ENCODE results near the gene DPCD.

Gene DPCD

DNA sequence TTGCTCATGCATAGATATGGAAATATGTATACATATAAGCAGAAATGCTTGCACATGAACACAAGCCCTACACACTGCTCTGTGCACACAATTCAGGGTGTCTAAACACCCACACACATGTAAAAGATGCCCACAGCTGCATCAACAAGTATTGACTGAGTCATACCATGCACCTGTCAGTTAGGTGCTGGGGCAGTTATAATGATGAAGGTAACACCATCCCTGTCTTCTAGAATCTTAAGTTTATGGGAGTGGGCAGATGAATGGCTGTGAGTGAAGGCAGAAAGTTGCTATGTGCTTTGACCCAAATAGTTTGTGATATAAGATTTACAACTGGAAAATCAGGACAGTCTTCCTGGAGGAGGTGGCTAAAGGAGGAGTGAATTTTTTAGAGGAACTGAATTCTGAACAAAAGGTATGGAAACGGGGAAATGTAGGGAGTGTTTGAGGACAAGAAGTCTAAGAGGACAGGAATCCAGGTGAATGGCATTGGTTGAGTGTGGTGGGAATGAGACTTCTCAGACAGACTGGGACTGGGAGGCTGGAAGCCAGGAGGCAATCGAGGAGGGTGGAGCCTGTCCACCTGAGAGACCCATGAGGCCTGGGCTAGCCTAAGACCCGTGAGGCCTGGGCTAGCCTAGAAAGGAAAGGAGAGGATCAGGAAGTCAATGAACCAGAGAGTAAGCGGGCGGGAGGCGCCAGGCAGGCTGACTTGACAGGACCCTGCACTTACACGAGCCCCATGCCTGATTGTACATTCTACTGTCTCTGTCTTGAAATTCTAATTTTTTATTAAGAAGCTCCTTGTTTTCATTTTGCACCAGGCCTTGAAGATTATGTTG is 20.7 kb upstream of the DPCD start:
- DNase-seq (ENCODE audit: low read depth, low spot score), result no peak

DNA sequence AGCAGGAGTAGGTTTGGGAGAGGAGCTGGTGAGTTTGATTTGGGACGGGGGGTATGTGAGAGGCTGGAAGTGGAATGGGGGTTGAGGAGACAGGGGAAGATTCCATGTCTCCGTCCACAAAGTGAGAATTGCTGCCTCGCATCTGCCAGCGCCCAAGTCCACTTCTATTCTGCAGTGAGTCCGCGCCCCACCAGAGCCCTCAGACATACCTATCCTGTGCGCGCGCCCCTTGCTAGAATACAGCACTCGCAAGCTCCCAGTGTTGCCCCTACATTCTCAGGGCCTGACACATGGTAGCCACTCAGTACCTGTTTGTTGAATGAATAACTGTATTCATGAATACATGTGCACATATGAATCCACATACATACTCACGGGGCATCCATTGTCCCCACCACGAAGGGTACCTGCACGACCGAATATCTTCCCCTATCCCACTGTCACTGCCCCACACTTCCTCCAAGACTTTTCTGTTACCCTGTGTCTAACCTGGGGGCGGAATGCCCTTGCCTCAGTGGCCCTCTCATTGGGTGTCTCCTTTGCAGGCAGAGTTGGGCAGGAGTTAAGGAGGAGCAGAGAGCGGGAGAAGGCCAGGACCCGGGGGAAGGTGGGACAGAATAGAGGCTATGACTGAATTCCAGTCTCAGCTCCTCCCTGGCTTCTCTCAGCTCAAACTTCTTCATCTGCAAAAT is 19.9 kb upstream of the DPCD start:
- DNase-seq (ENCODE audit: low read depth, low spot score), result no peak

DNA sequence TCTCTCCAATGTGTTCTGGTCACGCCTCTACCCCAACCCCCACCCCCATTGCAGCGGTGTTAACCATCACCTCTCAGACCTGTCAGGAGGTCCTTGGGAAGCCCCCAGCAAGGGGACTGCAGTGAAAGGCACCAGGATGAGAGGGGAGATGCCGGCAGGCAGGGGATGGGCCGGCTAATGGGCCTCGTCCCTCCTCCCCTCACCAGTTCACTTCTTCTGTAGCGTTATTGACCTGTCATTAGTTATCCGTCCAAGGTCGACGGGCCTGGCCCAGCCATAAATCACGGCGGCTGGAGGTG is 18.8 kb upstream of the DPCD start:
- DNase-seq (ENCODE audit: low read depth, low spot score), result no peak

DNA sequence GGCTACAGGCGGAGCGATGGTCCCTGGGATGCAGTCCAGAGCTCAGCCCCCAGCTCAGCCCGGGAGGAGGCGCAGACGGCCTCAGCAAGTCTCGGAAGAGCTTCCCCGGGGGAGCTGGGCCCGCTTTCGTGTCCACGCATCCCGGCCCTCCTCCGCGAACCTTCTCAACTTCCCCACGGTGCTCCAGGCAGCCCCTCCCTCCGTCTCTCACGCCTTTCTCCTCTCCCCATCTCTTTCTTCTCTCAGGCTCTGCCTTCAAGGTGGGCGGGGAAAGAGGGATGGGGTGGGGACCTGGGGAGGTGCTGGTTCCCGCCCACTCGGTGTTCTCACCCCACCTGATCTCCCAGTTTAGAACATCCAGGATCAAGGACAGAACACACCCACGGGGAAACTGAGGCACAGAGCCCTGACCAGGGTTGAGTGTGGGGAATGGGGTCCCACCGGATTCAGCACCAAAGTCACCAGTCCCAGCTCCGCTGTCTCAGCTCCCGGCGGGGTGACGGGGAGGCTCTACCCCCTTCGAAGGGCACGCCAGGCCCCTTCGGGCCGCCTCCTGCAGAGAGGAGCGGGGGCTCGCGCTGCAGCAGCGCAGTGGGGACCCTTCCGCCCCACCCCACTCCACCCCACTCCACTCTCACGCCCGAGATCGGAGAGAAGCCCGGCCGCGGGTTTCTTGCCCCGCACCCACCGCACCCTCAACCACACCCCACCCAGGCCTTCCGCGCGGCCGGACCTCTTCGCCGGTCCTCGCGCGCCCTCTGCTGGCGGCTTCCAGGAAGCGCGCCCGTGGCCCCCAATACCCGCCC is 18.3 kb upstream of the DPCD start:
- no peak for DNase-seq (ENCODE audit: low read depth, low spot score)

DNA sequence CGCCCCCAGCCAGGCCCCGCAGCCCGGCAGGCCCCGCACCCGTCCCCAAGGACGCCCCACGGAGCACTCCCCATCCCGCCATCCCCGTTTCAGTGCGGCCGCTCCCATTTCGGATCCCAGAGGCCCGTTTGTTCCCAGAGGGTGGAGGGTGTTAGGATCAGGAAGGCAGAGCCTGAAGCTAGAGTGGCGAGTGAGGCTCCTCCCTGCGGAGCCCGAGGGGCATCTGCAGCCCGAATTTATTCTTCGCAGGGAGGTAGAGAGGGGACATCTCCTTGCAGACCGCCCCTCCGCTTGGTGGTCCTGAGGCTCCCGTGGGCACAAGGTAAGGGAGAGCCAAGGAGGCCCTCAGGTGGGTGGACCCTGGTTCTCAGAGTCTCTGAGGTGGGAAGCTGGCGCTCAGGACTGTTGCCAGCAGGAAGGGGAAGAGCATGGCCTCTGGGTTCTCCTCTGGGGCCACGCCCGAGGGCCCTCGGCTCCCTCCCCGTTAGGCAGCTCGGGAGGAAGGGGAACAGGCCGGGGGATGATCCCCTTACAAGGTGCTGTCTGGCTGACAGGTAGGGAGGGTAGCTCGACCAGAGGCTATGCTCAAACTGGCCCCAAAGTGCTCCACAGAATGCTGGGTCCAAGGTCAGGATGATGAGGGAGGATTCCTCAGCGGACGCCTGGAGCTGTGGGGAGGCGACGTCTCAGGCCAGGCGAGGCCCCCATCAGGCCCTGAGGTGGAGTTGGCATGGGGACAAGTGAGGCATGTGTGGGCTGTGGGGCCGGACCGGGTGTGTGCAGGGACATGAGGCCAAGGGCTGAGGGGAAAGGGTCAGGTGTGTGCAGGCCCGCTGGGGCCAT is 17.5 kb upstream of the DPCD start:
- no peak for DNase-seq (ENCODE audit: low read depth, low spot score)

DNA sequence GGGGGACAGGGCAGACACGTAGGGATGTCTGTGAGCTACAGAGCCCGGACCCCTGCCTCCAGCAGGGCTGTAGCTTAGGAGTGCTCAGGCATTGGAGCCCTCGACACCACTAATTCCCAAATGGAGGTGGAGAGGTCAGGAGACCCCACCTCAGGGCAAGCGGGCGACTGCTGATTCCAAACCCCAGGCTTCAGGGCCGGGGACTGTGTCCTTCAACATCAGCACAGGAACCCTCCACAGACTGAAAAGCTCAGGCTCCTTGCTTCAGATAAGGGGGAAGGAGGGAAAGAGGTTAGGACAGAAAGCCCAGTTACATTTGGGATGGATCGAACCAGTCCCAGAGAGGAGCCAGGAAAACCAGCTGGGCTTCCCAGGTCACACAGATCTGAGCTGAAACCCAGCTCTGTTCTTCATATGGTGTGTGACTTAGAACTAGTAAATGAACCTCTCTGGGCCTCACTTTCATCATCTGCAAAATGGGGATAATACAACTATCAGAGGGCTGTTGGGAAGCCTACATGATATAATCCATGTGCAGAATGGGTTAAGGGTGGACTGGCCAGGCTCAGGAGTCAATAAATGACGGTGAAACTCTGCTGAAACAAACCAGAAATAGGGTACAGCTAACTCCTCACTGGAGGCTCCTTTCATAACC is 16.7 kb upstream of the DPCD start:
- DNase-seq (ENCODE audit: low read depth, low spot score), result no peak

DNA sequence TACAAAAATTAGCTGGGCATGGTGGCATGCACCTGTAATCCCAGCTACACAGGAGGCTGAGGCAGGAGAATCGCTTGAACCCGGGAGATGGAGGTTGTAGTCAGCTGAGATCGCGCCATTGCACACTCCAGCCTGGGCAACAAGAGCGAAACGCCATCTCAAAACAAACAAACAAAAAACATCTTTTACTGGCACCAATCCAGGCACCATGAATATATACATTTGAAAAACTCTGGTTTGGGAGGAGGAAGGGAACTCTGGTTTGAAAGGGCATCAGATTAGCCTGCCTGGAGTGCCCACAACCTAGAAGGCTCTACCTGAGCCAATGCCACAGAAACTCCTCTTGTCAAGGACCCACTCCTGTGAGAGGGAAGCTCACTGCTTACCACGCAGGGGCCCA is 16.0 kb upstream of the DPCD start:
- DNase-seq (ENCODE audit: low read depth, low spot score), result no peak

DNA sequence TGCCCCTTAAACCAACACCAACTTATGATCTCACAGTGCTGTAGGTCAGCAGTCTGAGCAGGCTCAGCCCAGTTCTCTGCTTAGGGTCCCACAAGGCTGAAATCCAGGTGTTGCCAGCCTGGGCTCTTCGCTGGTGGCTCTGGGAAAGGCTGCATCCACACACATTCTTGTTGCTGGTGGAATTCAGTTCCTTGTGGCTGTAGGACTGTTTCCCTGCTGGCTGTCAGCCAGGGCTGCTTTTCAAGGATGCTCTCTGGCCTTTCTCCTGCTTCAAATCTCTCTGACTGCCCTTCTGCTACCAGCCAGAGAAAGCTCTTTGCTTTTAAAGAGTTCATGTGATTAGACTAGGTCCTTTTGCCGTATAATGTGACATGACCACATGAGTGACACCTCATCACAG is 15.3 kb upstream of the DPCD start:
- DNase-seq (ENCODE audit: low read depth, low spot score), result no peak

DNA sequence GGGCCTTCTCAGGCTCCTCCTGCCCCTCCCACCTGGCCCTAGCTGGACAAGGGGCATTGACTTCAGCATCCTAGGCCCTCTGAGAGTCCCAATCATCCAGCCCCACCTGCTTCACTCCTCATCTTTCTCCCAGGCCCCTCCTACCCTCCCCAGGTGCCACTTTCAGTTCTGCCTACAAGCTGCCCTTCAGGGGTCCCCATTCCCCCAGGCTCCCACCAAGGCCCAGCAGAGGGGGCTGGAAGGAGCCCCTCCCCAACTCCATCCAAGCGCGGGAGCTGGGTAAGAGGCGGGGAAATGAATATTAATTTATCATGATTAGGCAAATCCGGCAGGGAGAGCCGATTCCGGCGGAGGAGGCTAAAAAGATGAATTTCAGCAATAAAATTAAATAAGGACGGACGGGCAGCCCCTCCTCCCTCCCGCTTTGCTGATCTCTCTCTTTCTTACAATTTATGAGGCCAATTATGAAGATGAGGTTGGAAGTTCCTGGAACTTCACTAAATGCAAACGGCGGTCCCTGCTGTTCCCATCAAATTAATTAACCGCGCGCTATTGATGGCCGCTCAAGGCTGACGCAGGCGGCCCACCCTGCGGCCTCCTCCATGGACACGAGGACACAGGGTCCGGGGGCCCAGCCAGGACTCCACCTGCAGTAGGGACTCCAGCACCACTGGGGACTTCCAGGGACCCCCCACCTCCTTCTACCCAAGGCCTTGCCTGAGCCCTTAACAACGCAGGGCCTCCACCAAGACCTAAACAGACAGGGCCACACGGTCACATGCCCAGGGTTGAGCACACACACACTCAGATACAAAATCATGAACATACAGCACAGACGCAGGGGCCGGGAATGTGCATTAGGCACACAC is 14.0 kb upstream of the DPCD start:
- DNase-seq (ENCODE audit: low read depth, low spot score), result no peak

DNA sequence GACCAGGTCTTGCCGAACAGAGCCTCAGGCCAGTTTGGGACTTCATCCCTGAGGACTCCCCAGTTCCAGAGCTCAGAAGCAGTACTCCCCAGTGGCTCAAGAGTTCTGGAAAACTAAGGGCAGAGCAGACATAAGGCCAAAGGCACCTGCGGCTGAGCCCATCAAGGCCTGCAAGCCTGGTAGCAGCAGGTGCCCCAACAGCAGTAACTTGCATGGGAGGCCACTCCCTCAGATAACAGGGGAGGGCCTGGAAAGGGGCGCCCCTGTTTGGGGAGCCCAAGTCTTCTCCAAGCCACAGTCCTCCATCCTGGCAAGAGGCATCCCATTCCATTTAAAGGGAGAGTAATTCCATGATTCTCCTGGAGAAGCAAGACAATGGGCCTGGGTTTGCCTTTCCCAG is 13.0 kb upstream of the DPCD start:
- no peak for DNase-seq (ENCODE audit: low read depth, low spot score)

DNA sequence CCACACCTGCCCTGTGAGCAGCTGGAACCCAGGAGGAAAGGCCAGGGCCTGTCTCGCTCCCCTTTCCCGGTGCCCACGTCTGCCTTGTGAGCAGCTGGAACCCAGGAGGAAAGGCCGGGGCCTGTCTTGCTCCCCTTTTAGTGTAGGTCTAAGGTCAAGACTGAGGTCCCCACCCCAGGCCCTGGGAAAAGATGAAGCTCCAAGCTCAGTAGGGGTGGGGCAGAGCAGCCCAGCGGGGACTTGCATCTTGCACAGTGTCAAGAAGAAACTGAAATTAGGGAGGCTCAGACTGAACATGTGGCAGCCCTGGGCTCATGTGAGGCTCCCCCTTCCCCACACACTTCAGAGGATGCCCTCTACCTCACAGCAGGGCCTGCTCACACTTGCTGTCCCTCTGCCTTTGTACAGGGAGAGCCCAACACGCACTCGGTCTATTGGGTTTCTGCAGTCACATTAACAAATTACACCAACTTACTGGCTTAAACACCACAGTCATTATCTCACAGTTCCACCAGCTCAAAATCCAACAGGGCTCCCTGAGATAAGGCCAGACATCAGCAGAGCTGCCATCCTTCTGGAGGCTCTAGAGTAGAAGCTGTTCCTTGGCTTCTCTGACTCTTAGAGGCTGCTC is 12.4 kb upstream of the DPCD start:
- no peak for DNase-seq (ENCODE audit: low read depth, low spot score)

DNA sequence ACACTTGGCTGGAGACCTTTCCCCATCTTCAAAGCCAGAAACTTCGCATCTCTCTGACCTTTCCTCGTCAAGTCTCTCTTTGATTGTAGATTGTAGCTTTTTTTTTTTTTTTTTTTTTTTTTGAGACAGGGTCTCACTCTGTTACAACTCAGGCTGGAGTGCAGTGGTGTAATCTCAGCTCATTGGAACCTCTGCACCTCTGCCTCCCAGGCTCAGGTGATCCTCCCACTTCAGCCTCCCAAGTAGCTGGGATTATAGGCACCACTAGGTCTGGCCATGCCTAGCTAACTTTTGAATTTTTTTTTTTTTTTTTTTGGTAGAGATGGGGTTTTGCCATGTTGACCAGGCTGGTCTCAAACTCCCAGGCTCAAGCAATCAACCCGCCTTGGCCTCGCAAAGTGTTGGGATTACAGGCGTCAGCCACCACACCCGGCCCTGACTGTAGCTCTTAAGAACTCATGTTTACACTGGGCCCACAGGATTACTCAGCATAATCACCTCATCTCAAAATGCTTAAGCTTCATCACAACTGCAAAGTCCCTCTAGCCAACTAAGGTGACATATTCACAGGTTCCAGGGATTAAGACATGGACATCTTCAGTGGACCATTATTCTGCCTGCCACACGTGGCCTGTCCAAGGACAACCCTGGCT is 11.8 kb upstream of the DPCD start:
- DNase-seq (ENCODE audit: low read depth, low spot score), result no peak

DNA sequence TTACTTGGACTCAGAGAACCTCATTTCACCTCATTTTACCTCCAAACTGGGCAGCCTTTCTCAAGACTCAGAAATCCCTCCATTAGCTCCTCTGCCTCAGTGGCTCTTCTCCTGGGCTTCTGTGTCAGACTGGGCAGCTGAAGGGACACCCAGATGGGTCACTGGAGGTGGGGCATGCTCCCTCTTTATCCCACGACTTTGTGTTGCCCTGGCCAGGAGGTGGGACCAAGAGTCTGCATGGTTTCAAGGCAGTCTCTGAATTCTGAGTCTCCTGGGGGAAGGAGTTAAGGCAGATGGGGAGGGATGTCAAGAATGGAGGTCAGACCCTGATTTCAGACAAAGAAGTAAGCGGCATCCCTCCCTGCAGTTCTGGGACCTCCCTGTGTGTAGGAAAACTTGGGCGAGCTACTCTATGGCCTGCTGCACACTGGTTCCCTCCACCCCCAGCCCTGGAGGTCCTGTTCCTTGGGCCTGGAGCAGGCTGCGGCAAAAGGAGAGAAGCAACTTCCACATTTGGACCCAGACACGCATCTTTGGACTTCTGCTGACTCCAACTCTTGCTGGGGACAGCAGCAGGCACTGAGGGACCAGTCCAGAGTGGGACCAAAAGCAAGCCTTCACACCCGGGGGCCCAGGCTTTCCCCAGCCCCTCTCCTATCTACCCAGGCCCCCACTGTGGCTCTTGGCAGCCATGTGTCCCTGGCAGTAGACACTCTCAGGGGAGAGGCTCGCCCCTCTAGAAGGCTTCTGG is 10.8 kb upstream of the DPCD start:
- no peak for DNase-seq (ENCODE audit: low read depth, low spot score)

DNA sequence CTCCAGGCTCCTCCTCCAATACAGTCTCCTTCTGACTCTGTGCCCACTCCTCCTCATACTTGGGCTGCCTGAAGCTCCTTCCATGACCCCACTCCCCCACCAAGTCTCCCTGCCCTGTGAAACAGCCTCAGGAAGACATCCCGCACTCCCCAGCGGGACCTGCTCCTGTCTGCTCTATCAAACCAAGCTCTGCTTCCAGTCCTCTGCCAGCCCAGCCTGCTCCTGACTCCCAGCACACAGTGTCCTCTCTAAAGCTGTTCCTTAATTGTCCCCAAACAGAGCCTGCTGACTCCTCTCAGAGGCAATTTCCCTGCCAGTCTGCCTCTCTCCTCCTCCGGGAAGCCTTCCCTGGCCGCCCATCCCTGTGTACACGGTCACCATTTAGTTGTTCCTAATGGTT is 9.9 kb upstream of the DPCD start:
- no peak for DNase-seq (ENCODE audit: low read depth, low spot score)

DNA sequence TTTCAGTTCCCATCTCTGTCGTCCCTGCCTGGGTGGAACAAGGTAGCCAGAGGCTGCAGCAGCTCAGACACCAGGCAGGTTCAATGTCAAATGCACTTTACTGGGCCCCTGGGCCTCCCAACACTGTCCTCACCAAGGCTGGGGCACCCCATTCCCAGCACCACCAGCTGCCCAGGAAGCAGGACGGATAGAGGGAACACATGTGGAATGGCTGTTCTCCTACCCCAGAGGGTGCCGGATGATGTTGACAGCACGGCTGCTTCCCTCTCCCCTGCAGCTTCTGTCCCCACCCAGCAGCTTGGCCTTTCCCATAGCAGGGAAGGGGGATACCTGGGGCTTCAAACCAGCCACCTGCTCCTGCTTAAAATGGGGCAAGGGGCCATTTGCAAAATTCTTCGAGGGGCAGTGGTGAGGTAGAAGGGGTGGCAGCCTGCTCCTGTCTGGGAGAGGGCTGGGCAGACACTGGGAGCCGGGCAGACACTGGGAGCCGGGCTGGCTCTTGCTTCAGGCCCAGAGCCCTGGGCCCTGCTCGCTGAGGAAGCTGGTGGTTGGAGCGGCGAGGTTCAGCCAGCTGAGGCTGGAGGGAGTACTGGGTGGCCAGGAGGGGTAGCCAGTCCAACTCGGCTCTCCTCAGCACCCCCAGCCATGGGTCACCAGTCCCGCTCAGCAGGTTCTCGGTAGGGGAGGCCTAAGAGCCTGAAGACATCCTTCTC is 9.2 kb upstream of the DPCD start:
- DNase-seq (ENCODE audit: low read depth, low spot score), result no peak

DNA sequence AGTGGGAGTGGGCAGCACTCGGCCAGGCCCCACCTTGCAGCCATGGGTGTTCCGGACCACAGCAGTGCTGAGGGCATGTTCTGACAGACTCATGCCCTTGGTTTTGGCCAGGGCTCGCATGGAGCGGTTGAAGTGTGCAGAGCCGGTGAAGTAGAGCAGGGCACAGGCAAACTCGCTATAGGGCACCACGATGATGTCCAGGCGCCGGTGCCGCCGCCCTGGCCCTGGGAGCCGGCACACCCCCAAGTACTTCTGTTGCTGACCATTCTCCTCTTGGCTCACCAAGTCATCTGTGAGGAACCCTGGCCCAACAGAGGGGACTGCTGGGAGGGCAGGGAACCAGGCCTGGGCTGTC is 8.6 kb upstream of the DPCD start:
- DNase-seq (ENCODE audit: low read depth, low spot score), result no peak

DNA sequence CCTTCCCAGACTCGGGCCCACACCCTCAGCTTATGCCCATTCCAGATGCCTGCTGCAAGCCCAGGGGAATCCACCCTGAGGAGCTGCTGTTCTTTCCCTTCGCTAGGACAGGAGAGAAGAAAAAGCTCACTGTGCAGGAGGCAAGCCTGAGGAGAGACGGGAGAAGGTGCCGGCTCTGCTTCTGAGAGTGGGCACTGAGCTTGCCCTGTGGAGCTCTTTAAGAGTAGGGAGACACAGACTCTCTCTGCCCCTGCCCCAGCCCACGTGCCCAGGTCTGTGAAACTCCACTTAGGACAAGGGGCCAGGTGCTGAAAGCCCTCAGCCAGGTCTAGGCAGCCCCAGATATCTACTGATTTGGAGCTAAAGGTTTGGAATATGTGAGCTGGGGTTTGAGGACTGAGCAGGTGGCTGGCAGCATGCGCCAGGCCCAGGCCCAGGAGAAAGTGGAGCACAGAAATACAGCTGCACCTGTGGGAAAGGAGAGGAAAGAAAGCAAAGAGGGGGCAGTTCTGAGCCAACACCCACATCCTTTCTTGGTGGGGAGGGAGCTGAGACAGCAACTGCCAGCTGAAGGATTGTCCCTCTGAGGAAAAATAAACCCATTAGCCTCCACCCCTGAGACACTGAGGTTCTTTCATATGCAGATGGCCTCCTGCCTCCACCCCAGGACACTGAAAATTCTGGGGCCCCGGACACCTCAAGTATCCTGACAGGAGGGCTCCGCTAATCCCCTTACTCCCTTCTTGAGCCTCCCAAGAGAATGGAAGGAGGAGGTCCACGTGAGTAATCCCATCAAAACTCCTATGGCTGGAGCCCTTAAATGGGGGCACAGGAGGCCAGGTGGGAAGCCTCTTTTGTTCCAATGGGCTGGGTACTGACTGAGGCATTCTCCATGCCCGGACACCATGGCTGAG is 7.4 kb upstream of the DPCD start:
- DNase-seq (ENCODE audit: low read depth, low spot score), result no peak

Measured in brain pericyte (primary cell).